BE2C (cell line): ENCODE measurements around the gene ZNF641. TPM values are rescaled to one million over a fixed set of nuclear protein-coding genes. Genes with fewer than 3 reads are reported as not detected.

Experiments
- DNase-seq: peaks from one replicate; pipeline ENCODE4 v3.0.0-alpha.2; 2020
- H3K27me3 ChIP-seq: fragments of 250-450 bp; sonication (Bioruptor Pico); 2 replicates; pipeline ENCODE4 v1.5.1; 2020; ENCODE audit warnings: mild to moderate bottlenecking
- H3K36me3 ChIP-seq: fragments of 250-450 bp; sonication (Bioruptor Pico); 2 replicates; pipeline ENCODE4 v1.5.1; 2020; ENCODE audit warnings: mild to moderate bottlenecking
- H3K4me1 ChIP-seq: fragments of 250-450 bp; sonication (Bioruptor Pico); 2 replicates; pipeline ENCODE4 v1.5.1; 2020
- H3K4me3 ChIP-seq: 2 replicates; pipeline ENCODE4 v1.5.1; 2011; ENCODE audit warnings: low read depth, low read length
- H3K9me3 ChIP-seq: fragments of 250-450 bp; sonication (Bioruptor Pico); 2 replicates; pipeline ENCODE4 v1.5.1; 2020
- polyA plus RNA-seq: library from polyadenylated mRNA; unstranded; fragments of >200 nt; gene quantifications from one replicate; pipeline ENCODE4 v1.2.1, GENCODE V29; 2012; ENCODE audit warnings: low read depth, missing spikeins; ENCODE audit not compliant: insufficient read length, insufficient read depth
- TF ChIP-seq, protein P1 (sequence below): IDR thresholded peaks from 2 replicates; pipeline ENCODE4 v1.5.1; 2012; ENCODE audit warnings: mild to moderate bottlenecking, low read depth, low read length

Gene ZNF641
- polyA plus RNA-seq = 5.9 TPM

DNA sequence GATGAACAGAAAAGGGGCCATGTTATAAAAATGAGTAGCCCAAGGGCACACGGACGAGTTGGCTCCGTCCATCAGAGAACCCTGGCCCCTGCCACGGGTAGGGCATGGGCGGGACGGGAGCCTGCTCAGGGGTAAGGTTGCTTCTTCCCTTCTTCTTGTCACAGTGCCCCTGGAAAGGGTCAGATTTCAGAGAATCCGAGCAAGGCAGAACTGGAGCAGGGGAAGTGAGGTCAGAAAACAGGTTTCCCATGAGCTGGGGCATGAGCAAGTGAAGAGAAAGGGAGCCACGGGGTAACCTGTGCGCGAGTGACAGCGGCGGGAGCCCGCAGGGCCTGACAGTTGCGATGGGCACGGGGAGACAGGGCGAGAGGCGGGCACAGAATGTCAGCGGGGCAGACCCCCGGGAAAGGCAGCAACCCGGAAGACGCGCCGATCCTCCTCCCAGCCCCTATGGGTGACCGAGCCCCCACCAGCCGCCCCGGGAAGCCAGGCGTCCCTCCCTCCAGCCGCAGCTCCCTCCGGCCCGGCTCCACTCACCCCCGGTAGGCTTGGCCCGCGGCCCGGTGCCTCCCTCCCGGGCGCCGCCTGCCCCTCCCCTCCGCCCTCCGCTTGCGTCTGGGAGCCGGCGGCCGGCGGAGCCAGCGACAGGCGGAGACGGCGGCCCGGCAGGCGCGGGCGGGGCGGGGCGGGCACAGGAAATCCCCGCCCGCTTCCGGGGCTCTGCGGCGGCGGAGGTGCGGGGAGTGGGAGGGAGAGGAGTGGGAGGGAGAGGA, at the start of gene ZNF641:
ZNF641 (minus strand) TSS at position 671 of the 773 bp plus-strand sequence. CDS start 2,829 bp downstream, outside the sequence.
- TF ChIP-seq, protein P1, sequence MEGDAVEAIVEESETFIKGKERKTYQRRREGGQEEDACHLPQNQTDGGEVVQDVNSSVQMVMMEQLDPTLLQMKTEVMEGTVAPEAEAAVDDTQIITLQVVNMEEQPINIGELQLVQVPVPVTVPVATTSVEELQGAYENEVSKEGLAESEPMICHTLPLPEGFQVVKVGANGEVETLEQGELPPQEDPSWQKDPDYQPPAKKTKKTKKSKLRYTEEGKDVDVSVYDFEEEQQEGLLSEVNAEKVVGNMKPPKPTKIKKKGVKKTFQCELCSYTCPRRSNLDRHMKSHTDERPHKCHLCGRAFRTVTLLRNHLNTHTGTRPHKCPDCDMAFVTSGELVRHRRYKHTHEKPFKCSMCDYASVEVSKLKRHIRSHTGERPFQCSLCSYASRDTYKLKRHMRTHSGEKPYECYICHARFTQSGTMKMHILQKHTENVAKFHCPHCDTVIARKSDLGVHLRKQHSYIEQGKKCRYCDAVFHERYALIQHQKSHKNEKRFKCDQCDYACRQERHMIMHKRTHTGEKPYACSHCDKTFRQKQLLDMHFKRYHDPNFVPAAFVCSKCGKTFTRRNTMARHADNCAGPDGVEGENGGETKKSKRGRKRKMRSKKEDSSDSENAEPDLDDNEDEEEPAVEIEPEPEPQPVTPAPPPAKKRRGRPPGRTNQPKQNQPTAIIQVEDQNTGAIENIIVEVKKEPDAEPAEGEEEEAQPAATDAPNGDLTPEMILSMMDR = no peak
- H3K4me3 ChIP-seq = peak within 1 kb of the TSS; percentile 69
- no peaks in the 10 kb centered on the region for H3K4me1 ChIP-seq
- DNase-seq = peak; percentile 82
- H3K27me3 ChIP-seq = no peaks in the 10 kb centered on the region; the same call in 1 of the 2 replicates
- H3K36me3 ChIP-seq = no peaks in the 10 kb centered on the region
- H3K9me3 ChIP-seq = no peaks in the 10 kb centered on the region

DNA sequence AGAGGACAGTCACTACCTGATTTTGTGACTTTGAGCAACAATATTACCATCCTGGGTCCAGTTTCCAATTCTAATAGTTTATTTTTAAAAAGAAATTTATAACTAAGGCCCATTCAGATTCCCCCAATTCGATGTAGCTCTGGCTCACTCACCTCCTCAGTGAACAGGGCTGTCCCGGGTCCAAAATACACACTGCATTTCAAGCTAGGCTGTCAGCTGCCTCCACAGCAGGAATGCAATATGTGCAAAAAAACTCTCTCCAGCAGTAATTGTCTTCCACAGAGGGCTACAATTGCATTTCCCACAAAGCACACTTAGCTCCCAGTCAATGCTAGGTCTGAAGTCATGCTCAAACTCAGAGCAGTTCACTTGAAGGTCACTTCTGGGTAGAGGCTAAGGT, 39.3 kb upstream of the ZNF641 start:
- H3K27me3 ChIP-seq = 0 out of 2 replicates have a peak, but pooled peaks cover 2% of the 10 kb centered on the region
- H3K4me1 ChIP-seq = no peaks in the 10 kb centered on the region

DNA sequence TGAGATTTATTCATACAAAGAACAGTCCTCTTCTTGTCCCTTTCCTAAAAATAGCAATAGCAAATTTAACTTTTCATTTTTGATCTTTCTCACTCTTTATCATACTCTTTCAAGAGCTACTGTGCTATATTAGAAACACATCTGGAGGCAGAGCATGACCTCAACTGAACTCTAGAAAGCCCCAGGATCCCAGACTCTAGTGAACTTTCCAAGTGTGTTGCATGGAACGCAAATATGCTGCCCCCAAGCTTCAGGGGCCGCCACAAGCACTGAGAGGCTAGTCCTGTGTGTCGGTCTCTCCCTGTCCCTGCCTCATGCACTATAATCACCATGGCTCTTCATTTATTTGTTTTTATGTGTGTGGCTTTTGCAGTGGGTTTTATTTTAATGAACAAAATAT, 38.7 kb upstream of the ZNF641 start:
- H3K4me1 ChIP-seq = no peaks in the 10 kb centered on the region
- no peaks in the 10 kb centered on the region for H3K36me3 ChIP-seq
- H3K27me3 ChIP-seq = 0 out of 2 replicates have a peak, but pooled peaks cover 2% of the 10 kb centered on the region
- H3K4me3 ChIP-seq = no peak overlapping the region
- H3K9me3 ChIP-seq = no peaks in the 10 kb centered on the region
- TF ChIP-seq, protein P1 = no peak
- DNase-seq = no peak

More for the DNA sequence above, 39.3 kb upstream of the ZNF641 start:
- TF ChIP-seq, protein P1 = no peak
- no peaks in the 10 kb centered on the region for H3K9me3 ChIP-seq
- H3K4me3 ChIP-seq = no peak overlapping the region
- no peak for DNase-seq
- H3K36me3 ChIP-seq = no peaks in the 10 kb centered on the region

DNA sequence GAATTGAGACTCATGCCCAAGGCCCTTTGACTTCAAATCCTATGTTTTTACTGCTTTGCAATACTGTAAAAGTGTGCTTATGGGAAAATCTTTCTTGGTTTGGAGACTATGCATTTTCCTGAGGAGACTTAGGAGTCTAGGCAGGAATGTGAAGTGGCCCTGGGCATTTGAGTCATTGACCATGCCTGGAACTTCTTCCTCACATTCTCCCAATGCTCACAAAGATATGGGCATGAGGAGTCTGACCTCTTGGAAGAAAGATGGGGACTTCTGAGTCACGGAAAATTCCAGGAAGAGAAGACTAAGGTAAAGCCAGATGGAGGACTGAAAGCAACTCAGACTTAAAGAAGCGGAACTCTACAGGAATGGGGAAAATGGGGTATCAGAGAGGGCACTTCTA, 38.2 kb upstream of the ZNF641 start:
- no peaks in the 10 kb centered on the region for H3K36me3 ChIP-seq
- H3K4me3 ChIP-seq = no peak overlapping the region
- H3K9me3 ChIP-seq = no peaks in the 10 kb centered on the region
- TF ChIP-seq, protein P1 = no peak
- no peak for DNase-seq
- no peaks in the 10 kb centered on the region for H3K4me1 ChIP-seq
- H3K27me3 ChIP-seq = 0 out of 2 replicates have a peak, but pooled peaks cover 2% of the 10 kb centered on the region

DNA sequence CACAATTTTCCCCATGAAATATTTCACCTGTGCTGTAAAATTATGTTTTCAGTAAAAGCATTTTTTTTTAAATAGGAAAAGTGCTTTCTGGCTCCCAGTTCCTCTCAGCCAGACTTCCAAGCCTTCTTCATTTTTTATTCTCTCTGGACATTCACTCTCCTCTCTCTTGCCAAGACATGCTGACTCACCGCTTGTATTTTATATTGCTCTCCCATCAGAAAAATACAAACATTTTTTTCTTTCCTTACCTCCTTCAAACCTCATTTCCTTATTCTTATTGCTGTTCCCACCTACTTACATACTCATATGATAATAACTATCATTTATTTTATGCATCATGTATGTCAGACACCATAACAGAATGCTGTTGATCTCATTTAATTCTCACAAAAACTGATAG, 37.7 kb upstream of the ZNF641 start:
- DNase-seq = no peak
- Histone ChIP-seq H3K4me1 (no peaks in the 10 kb centered on the region), H3K36me3 (no peaks in the 10 kb centered on the region), H3K27me3 (0 out of 2 replicates have a peak, but pooled peaks cover 2% of the 10 kb centered on the region), H3K4me3 (no peak overlapping the region), H3K9me3 (no peaks in the 10 kb centered on the region)
- TF ChIP-seq, protein P1 = no peak

DNA sequence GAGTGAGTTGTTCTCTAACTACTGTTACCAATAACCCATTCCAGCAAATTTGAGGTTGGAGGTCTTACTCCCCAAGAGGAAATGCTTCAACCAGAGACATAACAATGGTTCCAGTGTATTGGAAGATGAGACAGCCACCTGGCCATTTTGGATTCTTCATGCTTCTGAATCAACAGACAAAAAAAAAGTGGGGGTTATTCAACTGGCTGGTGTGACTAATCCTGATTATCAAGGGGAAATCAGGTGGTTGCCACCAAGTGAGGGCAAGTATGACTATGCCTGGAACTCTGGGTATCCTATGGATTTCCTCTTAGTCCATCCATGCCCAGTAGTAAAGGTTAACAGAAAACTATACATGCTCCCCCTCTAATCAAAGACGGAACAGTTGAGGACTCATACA, 29.9 kb upstream of the ZNF641 start:
- H3K9me3 ChIP-seq = no peaks in the 10 kb centered on the region; the same call in 1 of the 2 replicates
- no peak for DNase-seq
- H3K27me3 ChIP-seq = no peaks in the 10 kb centered on the region
- H3K4me3 ChIP-seq = no peak overlapping the region
- no peaks in the 10 kb centered on the region for H3K4me1 ChIP-seq
- H3K36me3 ChIP-seq = no peaks in the 10 kb centered on the region
- TF ChIP-seq, protein P1 = no peak
